CD4-positive, alpha-beta T cell treated with Interleukin-17A for 1 hour (primary cell): ENCODE results near the gene PRKCH.
A peak's percentile ranks its signal among the peaks of the same experiment; 100 is the strongest.

Experiments
- DNase-seq: peaks from one replicate; pipeline ENCODE4 v3.0.0-alpha.2; 2020

Gene PRKCH

DNA sequence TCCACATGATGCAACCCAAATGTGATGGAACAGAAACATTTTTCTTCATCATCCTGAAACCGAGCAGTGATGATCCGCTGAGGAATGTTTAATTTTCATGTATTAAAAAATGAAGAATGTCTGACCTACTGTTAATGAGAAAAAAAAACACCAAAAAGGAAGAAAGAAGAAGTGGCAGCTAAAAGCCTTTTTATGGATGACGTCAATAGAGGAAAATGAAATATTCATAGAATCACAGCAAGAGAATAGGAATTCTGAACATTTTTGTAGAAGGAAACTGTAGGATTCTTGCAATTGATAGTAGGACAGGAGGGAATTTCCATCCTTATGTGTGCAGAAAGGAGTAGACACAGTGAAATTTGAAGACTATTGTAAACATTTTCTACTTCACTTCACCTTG, 112.9 kb downstream of the PRKCH start:
- DNase-seq: no peak

DNA sequence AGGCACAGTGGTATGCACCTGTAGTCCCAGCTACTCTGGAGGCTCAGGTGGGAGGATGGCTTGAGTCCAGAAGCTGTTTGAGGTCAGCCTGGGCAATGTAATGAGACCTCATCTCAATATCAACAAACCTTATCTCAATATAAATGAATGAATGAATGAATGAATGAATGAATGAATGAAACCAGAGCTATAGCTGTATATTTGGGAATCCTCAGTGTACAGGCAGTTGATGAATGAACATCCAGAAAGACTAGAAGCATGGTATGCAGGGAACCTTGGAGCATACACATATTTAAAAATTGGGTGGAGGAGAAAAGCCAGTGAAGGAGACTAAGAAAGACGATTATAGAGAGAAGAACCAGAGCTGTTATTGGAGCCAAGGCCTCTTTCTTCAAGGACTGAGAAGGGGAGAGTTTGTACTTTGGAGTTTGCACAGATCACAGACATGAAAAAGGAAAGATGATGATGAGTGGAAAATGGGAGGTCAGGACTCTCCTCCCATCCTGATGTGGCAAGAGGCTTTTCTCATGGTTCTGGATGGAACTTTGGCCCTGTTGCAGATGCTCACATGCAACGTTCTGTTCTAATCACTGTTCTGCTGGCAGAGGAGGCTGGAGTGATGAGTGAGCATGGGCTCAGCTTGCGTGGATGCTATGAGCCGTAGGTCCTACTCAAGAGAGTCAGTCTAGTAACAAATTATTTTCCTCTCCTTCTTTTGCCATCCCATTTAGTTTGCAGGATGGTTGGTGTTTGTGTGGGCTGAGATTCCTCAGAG, 114.4 kb downstream of the PRKCH start:
- no peak for DNase-seq

DNA sequence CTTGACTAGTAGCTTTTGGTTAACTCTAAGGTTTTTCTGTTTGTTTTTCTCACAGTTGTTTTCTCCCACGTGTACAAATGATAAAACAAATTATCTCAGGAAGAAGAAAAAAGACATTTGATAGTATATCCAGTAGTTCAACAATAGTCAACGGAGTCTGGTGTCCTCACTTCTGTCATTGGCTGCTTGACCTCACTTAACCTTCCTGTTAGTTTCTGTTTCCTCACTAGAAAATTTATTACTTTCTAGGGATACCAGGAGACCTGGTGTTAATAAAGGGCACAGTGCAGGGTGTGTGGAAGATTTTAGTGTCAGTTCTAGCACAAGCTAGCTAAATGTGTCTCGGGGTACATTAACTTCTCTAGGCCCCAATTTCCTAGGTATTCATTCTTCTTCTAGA, 116.0 kb downstream of the PRKCH start:
- DNase-seq: no peak

DNA sequence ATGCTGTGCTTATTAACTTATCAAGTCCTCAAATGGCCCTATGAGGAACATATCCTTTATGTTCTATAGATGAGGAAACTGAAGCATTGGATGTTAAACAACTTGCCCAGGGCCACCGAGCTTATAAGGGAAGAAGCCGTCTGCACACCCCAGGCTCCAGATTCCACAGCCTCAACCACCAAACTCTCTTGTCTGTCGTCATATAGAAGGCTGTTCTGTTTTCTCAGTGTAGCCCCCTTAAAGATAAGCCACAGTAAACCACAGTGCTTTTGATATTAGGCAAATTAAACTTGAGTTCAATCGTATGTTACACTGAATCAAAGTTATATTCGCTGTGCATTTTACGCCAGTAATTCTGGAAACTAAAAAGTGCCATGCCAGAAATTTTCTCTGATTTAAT, 116.7 kb downstream of the PRKCH start:
- no peak for DNase-seq

DNA sequence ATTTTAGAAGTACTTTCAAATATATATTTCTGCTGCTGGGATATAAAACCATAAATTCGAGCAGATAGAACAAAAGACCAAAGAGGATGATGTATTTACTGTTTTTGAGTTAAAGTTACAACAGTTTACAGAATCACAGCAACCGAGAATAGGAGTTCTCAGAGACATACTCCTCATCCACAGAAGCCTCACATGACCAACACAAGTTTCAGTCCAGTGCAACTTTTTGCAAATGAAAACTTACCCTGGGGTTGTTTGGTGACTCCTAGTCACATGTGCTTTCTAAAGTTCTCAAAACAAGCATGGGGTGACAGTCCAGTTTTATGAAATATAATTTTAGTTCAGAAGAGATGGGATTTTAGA, 117.1 kb downstream of the PRKCH start:
- DNase-seq: no peak

DNA sequence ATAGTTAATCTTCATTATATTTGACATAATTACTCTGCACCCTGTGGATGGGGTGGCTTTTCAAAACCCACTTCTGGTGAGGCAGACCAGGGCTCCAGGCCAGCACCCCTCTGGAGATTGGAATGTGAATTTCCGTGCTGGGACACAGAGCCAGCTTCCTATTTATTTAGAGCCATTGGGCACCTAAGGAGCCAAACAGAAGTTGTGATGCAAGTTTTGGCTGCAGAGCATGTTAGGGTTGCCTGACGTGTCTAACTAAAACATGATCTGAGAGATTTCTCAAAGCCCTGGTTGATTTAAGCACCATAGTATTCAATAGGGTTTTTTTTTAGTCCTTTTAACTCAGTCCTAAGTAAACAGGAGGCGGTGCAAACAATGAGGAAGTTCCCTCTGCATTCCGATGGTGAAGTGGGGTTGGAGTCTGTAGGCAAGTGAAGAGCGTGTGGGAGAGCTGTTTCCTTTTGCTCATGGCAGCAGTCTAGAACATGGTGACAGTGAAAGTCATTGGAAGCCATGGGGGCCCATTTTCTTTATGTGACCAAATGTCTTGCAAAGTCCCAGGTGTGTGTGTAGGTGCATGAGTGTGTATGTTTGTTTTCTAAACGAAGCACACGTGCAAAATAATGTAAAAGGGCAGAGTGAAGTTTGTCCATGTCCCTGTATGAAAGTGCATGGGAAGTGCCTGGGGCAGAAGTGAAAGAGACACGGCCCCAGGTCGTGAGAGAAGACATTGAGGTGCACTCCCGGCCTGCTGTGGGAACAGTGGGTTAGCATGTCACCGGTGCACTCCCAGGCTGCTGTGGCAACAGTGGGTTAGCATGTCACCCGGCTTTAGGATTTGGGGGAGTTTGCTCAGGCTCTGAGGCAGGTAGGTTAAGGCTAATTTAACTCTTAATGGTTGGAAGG, 117.7 kb downstream of the PRKCH start:
- DNase-seq: peak; percentile 49

DNA sequence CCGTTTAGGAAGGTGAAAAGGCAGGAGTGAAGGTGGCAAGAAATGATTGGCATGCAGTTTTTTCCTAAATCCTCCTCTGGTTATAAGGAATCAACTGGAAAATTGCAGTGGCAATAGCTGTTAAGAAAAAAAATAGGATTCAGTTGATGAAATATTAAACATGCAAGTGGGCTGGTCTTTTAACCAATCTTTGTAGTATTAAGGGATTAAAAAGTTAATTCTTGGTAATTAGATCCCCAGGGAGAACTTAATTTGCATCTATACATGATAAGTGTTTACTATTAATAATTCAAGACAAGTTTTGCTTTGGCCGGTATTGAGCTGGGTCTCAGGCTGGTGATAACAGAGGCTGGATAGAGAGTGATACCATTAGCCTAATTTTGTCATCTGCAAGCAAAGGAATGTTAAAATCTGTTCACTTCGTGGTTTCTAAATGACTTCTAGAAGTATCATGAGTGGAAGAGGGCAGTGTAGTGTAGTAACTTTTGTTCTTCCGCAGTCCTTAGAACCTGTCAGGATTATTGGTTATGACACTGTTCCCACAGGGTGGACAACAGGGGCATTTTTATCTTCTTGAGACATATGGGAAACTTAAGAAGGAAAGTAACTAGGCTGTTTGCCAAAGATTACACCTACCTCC, 118.5 kb downstream of the PRKCH start:
- no peak for DNase-seq

DNA sequence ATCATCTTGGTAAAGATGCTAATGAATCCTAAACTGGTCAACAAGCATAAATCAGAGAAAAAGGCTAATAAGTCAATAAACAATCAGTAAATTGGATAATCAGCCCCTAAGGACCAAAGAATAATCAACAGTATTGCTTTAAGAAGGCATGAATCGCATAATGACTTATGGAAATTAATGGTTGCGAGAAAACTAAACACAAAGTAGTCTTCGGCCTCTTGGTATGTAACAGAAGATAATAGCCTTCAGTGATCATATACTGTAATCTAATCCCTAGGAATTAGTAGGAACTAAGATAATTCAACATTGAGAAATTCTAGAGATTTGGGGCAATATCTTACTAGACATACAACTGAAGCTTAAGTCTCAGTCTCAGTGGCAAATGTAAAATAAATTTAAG, 122.1 kb downstream of the PRKCH start:
- no peak for DNase-seq

DNA sequence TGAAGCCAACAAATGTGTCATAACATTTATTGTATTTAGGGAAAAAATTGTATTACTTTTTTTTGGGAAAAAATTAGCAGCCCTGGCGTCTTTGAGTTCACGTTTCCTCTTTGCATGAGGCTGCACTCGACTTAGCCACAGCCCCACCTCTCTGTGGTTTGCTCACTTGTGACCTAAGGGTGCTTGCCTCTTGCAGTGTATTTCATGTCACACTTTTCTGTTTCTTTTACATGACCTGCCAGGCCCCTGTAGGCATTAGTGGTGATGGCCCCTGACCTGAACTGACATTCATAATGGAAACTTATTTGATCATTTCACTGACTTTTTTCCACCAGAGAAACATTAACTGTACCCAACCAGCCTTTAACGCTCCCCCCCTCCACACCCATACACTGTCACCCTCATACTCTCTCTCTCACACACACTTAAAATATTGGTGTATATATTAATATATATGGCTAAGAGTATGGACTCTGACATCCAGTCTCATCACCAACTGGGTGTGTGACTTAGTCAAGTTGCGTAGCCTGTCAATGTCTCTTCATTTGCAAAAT, 122.9 kb downstream of the PRKCH start:
- peak; percentile 72 for DNase-seq

DNA sequence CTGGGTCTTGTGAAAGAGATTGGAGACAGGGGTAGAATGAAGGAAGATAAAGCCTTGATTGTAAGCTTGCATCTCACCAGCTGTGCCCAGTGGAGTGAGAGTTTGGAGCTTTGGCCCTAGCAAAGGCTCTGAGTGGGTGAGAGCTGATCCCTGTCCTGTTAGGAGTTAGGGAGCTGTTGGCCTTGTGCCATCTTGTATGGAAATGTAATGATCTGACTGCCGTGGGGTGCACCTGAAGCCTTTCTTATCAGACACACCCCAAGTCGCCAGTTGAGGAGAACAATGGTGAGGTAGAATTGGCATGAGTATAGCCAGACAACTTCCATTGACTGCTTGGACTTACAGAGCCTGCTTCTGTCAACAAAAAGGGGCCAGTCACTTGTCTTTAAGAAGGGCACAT, 130.1 kb downstream of the PRKCH start:
- no peak for DNase-seq

DNA sequence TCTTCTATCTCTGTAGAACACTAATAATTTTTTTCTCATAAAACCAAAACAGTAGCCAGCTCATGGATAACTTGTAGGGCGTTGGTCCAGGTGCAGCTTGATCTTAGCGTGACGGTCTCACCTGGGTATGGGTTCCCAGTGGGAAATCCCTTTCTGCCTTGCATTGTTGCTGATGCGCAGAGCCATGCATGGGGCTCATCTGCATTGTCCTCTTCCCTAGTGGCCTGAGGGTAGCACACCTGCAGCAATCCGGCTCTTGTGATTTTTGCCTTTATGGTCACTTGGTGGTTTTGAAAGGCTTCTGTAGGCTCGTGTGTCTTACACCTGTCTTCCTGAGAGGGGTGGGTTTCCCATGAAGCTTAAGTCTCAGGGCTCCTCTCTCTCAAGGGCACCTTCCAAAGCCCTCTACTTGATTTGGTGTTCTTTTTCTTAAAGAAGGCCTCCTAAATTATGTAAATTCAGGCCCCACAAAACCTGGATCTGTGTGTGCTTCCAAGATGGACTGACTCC, 130.6 kb downstream of the PRKCH start:
- no peak for DNase-seq

DNA sequence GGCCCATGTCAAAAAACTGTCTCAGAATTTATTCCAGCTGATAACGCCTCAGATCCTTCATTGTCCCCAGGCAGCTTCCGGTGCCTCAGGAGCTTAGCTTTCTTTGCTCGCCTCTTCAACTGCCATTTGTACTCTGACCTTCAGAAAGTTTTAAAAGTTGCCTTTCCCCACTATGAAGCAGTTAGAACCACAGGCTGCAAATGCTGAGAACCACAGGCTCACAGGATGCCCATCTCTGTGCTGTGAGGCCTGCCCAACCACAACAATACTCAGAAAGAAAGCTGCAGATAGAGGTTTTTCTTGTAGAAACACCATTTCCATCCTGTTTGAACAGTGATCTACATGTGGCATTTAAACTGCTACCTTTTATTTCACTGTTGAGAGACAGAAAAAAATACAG, 131.1 kb downstream of the PRKCH start:
- DNase-seq: peak; percentile 78

DNA sequence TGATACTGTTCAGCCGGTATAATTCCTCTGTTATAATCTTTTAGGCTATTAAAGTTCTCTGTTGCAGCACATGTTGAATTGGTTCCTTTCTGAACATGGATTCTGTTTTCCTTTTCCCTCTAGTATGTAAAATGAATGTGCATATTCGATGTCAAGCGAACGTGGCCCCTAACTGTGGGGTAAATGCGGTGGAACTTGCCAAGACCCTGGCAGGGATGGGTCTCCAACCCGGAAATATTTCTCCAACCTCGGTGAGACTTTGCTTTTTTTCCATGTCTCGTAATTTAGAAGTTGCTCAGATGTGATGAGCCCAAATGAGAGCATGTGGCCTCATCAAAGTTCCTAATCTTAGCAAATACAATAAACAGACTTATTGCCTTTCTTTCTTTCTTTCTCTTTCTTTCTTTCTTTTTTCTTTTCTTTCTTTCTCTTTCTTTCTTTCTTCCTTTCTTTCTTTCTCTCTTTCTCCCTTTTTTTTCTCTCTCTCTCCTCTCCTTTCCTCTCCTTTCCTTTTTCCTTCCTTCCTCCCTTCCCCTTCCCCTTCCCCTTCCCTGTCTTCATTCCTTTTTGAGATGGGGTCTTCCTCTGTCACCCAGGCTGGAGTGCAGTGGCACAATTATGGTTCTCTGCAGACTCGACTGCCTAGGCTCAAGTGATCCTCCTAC, 131.9 kb downstream of the PRKCH start:
- DNase-seq: no peak

DNA sequence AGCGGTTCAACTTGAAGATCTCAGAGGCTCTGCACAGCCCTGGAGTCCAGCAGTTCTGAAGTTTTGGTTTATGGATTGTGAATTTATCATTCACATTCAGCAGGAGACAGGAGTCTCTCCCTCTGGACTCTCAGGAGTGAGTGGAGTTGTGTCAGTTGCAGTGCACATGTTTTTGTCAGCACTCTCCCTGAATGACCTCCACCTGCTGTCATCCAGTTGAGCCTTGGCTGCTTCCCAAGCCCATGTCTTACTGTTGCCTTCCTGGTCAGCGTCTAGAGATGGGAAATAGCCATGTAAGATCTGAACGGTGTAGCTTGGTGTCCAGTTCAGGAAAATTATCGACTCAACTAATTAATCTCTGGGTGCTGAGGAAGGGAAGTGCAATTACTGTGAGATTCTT, 133.2 kb downstream of the PRKCH start:
- no peak for DNase-seq

DNA sequence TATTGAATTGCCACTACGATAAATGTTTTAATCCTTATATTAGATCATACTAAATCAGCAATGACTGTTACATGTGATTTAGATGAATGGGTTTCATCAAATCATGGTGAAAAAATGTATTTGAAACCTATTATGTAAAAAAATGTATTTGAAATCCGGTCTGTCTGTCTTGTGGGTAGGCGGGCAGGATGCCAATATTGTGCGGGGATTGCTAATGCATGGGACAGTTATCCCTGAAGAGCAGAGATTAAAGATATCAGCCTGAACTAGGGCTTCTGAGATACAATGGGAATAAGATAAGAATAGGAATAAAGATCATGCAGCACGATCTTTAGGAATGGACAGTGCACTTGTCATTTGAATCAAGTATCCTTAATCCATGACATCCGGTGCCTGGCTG, 134.0 kb downstream of the PRKCH start:
- no peak for DNase-seq

DNA sequence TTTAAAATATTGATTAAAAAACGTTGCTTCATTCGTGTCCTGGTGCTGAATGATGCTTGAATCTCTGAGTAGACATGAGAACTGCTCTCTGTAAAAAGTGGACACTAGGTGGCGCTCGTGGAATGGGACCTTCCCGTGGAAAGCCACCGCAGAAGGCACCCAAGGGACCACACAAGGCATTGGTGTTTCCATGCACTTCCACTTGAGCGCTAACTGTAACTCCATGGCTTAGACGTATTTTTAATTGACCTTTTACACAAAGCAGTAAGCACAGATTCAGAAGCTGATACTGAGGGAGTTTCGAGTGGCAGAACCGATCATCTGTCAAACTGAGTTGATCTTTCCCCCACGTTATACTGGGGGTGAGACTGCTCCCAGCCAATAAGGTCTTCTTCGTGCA, 135.3 kb downstream of the PRKCH start:
- DNase-seq: peak; percentile 86

DNA sequence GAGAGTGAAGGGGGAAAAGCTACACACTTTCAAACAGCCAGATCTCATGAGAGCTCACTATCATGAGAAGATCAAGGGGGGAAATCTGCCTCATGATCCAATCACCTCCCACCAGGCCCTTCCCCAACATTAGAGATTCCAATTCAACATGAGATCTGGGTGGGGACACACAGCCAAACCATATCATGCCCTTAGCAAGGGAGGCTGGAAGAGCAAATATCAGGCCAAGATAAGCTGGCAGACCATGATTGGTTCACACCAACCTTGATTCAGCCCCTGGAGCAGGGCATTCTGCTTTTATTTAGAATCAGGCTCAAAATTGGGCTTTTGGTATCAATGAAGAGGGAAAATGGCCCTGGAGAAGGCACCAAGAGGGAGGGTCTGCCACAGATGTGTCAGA, 137.4 kb downstream of the PRKCH start:
- DNase-seq: no peak

DNA sequence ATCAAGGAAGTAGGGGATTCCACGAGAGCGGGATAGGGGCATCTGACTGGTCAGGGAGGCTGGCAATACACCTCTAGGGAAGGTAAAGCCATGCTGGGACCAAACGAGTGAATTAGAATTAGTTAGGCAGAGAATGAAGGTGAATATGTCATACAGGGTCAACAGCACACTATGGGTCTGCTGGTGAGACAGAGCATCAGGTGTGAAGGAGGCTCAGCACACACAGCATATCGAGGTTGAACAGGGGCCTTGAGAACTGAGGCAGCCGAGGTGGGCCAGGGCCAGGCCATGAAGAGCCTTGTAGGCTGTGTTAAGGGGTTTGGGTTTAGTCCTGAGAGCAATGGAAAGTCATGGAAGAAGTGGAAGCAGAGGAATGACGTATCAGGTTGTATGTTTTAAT, 137.8 kb downstream of the PRKCH start:
- no peak for DNase-seq

DNA sequence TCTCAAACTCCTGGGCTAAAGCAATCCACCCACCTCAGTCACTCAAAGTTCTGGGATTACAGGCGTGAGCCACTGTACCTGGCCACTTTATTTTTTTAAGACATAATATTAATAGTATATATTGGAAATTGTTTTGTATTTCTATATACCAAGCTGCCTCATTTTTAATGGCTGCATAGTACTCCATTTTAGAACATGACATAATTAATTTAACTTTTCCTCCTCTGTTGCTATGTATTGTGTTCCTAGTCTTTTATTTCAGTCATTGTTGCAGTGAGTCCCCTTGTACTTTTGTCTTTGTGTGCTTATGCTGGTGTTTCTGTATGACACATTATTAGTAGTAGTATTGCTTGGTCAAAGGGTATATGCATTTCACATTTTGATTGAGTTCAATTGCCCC, 138.7 kb downstream of the PRKCH start:
- no peak for DNase-seq

DNA sequence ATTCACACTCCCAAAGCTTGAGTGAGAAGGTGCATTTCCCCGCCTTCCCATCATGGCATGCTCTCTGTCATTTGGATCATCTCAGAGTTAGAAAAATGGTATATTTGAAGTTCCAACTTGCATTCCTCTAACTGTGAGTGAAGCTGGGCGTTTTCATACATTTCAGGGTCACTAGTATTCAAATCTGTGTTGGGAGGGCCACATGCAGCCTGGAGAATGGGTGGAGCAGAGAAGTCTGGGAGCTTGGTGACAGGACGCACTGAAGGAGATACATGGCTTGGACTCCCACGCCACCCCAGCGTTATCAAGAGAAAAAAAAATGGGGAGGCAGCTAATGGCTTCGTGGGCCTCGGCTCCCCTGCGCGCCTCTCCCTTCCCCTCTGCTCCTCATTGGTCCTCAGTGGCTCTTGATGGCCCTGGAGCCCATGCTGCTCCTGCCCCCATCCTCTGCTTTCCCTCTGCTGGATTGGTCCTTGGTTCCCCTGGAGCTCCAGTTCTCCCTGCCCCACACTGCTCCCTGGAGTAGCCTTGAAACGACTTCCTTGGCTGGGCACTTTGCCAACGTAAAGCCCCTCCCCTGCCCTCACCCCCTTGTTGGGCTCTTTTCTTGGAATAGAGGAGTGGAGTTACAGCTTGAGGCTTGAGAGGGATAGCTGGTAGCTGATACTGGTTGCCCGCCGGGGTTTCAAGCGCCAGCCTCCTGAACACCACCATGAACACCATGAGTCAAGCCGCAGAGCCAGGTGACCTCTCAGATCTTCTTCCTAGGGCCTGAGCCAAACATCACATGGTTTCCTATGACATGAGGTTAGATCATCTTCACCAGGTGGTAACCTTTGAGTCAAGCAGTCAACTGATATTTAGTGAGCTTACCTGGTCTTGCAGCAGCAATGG, 139.6 kb downstream of the PRKCH start:
- peak; percentile 49 for DNase-seq

DNA sequence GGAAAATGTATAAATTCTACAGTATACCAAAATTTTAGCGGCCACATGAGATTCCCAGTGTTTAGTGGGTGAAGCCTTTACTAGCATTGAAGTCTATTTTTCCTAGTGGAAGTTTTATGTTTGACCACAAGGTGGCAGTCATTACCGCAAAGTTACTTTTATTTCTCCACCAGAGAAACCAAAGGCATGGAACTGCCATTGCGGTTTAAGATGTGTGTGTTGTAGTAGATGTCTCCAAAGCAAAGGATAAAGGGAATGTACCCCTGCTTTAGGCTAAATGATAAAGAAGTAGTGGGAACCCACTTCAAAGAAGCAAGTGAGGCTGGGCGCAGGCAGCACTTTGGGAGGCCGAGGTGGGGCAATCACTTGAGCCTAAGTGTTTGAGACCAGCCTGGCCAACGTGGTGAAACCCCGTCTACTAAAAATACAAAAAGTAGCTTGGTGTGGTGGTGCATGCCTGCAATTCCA, 140.5 kb downstream of the PRKCH start:
- peak; percentile 79 for DNase-seq
